ENCODE measurements around the gene GOLGA8K.
"Not testable (repeated sequence)": the region's sequence is repeated elsewhere in the genome, so short reads cannot be mapped to it uniquely, and the experiment has no call there.

DNA sequence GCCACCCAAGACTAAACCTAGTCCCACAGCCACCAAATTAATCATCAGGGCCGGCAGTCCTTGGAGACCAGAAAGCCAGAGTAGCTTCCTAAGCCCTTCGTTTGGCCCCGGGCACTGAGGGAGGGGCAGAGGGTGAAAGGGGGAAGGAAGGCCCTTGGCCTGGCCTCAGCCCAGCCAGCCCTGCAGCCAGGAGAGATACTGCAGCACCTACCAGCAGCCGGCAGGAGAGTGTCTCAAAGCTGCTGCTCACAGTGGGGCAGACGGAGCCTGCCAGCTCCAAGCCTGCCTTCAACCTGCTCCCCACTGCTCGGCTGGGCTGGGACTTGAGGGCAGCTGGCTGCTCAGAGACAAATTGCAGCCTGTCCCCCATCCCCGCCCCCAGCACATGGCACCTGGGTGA lies 50.3 kb downstream of the GOLGA8K start:
- not testable (repeated sequence) for TF ChIP-seq FOXA1 (IDR thresholded peaks at IDR 0.05); FOXM1 (IDR thresholded peaks at IDR 0.05; ENCODE audit: borderline replicate concordance); SP1 (IDR thresholded peaks at IDR 0.05); ZNF384 (IDR thresholded peaks at IDR 0.05); CTBP1 (IDR thresholded peaks at IDR 0.05; ENCODE audit: borderline replicate concordance); ELF4 (IDR thresholded peaks at IDR 0.05)

Data from HEK293T (cell line).